Measurements from ENCODE around the gene MAP3K2.
A peak's percentile ranks its signal among the peaks of the same experiment; 100 is the strongest.
"Not testable (repeated sequence)": the region's sequence is repeated elsewhere in the genome, so short reads cannot be mapped to it uniquely, and the experiment has no call there.

Gene MAP3K2

DNA sequence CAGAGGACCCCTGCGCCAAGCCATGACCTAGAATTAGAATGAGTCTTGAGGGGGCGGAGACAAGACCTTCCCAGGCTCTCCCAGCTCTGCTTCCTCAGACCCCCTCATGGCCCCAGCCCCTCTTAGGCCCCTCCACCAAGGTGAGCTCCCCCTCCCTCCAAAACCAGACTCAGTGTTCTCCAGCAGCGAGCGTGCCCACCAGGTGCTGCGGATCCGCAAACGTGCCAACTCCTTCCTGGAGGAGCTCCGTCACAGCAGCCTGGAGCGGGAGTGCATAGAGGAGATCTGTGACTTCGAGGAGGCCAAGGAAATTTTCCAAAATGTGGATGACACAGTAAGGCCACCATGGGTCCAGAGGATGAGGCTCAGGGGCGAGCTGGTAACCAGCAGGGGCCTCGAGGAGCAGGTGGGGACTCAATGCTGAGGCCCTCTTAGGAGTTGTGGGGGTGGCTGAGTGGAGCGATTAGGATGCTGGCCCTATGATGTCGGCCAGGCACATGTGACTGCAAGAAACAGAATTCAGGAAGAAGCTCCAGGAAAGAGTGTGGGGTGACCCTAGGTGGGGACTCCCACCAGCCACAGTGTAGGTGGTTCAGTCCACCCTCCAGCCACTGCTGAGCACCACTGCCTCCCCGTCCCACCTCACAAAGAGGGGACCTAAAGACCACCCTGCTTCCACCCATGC is 33.5 kb upstream of the MAP3K2 start:
- no peak for DNase-seq (ENCODE audit: low read depth)

DNA sequence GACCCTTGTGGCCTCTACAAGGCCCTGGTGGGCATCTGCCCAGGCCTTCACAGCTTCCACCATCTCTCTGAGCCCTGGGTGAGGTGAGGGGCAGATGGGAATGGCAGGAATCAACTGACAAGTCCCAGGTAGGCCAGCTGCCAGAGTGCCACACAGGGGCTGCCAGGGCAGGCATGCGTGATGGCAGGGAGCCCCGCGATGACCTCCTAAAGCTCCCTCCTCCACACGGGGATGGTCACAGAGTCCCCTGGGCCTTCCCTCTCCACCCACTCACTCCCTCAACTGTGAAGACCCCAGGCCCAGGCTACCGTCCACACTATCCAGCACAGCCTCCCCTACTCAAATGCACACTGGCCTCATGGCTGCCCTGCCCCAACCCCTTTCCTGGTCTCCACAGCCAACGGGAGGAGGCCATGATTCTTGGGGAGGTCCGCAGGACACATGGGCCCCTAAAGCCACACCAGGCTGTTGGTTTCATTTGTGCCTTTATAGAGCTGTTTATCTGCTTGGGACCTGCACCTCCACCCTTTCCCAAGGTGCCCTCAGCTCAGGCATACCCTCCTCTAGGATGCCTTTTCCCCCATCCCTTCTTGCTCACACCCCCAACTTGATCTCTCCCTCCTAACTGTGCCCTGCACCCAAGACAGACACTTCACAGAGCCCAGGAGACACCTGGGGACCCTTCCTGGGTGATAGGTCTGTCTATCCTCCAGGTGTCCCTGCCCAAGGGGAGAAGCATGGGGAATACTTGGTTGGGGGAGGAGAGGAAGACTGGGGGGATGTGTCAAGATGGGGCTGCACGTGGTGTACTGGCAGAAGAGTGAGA is 32.5 kb upstream of the MAP3K2 start:
- DNase-seq (ENCODE audit: low read depth) = no peak

DNA sequence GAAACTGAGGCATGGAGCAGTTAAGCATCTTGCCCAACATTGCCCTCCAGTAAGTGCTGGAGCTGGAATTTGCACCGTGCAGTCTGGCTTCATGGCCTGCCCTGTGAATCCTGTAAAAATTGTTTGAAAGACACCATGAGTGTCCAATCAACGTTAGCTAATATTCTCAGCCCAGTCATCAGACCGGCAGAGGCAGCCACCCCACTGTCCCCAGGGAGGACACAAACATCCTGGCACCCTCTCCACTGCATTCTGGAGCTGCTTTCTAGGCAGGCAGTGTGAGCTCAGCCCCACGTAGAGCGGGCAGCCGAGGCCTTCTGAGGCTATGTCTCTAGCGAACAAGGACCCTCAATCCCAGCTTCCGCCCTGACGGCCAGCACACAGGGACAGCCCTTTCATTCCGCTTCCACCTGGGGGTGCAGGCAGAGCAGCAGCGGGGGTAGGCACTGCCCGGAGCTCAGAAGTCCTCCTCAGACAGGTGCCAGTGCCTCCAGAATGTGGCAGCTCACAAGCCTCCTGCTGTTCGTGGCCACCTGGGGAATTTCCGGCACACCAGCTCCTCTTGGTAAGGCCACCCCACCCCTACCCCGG is 31.8 kb upstream of the MAP3K2 start:
- DNase-seq (ENCODE audit: low read depth) = no peak

DNA sequence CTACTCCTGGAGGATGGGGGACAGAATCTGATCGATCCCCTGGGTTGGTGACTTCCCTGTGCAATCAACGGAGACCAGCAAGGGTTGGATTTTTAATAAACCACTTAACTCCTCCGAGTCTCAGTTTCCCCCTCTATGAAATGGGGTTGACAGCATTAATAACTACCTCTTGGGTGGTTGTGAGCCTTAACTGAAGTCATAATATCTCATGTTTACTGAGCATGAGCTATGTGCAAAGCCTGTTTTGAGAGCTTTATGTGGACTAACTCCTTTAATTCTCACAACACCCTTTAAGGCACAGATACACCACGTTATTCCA is 31.3 kb upstream of the MAP3K2 start:
- DNase-seq (ENCODE audit: low read depth) = no peak

DNA sequence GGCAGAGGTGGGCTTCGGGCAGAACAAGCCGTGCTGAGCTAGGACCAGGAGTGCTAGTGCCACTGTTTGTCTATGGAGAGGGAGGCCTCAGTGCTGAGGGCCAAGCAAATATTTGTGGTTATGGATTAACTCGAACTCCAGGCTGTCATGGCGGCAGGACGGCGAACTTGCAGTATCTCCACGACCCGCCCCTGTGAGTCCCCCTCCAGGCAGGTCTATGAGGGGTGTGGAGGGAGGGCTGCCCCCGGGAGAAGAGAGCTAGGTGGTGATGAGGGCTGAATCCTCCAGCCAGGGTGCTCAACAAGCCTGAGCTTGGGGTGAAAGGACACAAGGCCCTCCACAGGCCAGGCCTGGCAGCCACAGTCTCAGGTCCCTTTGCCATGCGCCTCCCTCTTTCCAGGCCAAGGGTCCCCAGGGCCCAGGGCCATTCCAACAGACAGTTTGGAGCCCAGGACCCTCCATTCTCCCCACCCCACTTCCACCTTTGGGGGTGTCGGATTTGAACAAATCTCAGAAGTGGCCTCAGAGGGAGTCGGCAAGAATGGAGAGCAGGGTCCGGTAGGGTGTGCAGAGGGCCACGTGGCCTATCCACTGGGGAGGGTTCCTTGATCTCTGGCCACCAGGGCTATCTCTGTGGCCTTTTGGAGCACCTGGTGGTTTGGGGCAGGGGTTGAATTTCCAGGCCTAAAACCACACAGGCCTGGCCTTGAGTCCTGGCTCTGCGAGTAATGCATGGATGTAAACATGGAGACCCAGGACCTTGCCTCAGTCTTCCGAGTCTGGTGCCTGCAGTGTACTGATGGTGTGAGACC is 30.7 kb upstream of the MAP3K2 start, which contains the start of gene PROC:
TSS of gene PROC (plus strand) at position 128 of the 812 bp plus-strand sequence. CDS start 1,516 bp downstream, outside the sequence.
- no peak for DNase-seq (ENCODE audit: low read depth)

DNA sequence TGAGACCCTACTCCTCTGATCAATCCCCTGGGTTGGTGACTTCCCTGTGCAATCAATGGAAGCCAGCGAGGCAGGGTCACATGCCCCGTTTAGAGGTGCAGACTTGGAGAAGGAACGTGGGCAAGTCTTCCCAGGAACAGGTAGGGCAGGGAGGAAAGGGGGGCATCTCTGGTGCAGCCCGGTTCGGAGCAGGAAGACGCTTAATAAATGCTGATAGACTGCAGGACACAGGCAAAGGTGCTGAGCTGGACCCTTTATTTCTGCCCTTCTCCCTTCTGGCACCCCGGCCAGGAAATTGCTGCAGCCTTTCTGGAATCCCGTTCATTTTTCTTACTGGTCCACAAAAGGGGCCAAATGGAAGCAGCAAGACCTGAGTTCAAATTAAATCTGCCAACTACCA is 29.6 kb upstream of the MAP3K2 start:
- no peak for DNase-seq (ENCODE audit: low read depth)

DNA sequence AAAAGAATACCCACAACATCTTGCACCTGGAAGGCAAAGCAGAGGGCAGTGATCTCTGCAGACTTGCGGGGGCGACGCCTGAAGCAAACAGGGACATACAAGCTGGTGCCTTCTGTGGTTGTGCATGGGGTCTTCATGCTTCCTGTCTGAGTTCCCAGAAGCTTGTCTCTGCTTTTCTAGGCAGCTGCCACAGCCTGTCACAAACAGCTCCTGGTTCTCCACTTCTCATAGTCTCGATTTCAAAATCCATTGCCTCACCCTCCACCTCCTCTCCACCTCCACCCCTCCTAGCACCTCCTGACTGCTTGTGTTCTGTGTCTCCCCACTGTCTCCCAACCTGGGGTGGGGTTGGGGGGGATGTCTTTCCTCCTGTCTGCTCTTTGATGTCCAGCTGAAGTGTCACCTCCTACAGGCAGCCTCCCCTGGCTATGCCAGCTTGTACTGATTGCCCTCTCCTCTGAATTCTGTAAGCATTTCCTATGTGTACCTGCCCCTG is 28.8 kb upstream of the MAP3K2 start:
- DNase-seq (ENCODE audit: low read depth) = no peak

DNA sequence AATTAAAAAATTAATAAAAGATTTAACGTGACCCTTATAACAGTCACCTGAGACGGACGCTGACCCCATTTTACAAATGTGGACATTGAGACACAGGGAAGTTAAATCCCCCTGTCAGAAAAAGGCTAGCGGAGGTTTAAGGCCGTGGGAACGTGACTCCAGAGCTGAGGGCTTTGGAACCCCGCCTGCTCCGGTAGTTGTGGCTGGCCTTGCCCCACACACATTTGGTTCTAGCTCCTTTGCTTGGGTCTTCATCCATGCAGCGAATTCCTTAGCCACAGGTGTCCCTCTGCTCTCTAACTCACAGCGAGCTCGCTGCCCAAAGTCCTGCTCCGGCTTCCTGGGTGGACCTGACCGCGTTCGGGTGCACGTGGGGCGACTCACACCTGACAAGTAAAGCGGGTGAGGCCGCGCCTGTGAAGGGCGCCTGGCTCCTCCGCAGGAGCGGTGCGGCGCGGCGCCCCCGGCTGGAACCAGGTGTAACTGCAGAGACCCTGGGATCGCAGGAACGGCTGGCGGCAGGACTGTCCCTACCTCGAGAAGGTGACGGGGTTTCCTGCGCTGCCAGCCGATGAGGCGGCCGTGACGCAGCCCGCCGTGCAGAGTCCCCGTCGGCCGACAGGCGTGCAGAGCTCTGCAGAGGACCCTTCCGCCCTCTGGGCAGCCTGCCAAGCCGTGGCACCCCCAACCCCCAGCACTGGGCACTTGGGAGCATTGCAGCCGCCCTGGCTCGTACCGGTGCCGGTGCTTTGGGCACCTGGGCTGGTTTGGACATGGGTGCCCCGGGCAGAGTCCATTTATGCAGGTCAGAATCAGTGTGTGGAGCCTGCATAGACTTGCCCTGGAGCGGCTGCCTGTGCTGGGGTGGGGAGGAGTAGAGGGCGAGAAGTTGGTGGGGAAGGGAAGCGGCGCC is 28.1 kb upstream of the MAP3K2 start:
- peak; percentile 65 for DNase-seq (ENCODE audit: low read depth)

DNA sequence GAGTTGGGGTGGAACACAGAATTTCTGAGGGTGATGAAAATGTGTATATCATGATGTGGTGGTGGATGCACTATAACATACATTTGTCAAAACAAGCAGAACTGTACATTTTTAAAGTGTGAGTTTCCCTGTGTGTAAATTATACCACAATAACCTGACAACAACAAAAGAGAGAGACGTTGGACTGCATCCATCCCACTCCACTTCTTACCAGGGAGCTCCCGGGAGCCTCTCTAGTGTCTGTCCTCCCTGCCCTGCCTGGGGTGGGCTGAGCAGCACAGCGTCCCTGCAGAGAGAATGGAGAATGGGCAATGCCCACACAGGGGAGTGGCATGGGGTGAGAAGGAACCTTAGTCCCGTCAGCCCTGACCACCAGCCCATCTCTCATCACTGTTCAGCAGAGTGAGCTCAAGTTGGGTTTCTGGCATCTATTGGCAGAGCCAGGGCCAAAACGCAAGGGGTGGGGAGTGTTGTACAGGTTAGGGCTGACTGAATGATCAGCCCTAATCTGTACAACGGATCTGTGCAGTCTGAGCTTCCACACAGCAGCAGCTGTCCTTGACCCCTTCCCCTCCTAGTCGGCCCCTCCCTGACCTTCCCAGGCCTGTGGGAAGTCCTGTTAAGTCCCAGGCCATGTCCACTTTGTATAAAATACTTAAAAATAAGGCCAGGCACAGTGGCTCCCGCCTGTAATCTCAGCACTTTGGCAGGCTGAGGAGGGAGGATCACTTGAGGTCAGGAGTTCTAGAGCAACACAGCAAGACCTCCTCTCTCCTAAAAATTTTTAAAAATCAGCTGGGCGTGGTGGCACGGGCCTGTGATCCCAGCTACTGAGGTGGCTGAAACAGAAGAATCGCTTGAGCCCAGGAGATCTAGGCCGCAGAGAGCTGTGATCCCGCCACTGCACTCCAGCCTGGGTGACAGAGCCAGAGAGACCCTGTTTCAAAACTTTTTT is 27.1 kb upstream of the MAP3K2 start:
- DNase-seq (ENCODE audit: low read depth) = no peak

DNA sequence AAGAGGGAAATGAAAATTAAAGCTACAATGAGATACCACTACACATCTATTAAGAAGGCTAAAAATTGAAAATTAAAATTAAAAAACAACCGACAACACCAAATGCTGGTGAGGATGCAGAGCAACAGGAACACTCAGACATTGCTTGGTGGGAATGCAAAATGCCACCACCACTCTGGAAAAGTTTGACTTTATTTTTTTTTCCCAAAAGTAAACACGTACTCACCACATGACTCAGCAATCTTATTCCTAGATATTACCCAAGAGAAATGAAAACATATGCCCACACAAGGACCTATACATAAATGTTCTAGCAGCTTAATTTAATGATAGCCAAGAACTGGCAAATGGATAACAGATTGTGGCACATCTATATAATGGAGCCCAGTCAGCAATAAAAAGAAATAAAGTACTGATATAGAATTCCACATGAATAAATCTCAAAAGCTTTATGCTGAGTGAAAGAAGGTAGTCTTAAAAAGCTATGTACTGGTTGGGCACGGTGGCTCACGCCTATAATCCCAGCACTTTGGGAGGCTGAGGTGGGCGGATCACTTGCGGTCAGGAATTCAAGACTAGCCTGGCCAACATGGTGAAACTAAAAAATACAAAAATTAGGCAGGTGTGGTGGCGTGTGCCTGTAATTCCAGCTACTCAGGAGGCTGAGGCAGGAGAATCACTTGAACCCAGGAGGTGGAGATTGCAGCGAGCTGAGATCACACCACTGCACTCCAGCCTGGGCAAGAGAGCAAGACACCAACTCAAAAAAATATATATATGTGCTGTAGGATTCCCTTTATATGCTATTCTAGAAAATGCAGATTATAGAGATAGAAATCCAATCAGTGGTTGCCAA is 26.2 kb upstream of the MAP3K2 start:
- DNase-seq (ENCODE audit: low read depth) = no peak

DNA sequence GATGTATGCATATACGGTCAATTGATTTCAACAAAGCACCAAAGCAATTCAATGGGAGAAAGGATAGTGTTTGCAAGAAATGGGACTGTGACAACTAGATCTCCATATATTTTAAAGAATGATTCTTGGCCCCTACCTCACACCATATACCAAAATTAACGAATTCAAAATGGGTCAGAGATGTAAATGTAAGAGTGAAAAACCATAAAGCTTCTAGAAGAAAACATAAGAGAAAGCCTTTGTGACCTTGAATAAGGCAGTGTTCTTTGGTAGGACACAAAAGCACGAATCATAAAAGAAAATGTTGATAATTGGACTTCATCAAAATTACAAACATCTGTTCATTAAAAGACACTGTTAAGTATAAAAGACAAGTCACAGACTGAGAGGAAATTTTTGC is 25.4 kb upstream of the MAP3K2 start:
- DNase-seq (ENCODE audit: low read depth) = no peak

DNA sequence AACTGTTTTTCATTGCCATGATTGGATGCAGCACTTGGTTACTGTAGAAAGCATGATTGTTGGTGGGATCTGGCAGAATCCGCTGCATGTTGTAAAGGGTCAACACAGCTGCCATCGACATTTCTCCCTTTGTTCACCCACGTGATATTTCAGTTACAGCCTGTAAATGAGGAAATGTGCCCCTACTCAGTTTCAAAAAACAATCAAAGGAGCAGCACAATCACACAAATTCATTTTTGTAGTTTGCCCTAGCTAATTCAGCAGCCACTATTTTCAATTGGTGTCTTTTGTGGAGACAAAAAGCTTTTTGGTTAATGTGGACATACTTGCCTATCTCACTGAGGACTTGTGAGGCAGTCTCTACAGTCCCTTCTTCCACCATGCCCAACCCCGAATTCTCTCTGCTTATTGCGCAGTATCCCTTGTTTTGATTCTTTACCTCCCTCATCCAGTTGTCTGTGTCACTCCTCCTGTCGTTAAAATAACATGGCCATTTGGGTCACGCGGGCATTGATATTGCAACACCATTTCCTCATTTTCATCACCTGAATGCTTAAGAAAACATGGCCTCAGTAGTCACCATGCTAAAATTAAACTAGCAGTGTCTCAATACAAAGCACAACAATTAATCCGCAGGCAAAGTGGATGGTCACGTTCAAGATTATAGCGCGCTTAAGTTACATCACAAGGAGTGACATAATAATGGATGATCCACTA is 24.0 kb upstream of the MAP3K2 start:
- no peak for DNase-seq (ENCODE audit: low read depth)

DNA sequence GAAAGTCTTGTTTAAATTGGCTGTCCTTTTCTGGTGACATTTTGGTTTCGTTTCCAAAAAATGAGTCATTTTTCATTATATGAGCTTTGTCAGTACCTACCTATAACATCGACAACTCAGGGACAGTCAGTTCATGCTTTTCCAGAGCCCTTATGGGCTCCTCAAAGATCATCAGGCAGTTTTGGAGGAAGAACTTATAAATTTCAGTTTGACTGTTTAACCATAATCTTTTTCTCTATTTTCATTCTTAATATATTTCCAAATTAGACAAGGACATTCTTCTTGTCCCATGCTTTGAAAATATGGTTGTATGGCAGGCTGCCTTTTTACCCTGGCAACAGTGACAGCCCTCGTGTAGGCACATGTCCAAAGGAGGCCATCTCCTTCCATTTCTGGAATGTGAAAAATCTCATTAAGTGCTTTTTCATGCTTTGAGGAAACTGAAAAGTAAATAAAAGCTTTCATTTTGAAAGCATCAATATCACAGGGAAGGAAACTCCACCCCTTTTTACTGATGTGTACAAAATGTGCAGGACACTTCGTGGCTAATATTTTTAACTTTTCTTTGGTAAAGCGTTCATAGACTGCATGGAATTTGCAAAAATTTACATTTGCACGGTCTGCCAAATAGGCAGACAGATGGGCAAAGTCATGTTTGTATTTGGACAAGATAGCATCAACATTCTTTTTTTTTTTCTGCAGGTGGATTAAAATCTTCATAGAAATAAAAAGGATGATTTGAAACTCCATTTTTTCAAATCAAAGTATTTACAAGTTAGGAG is 23.3 kb upstream of the MAP3K2 start:
- DNase-seq (ENCODE audit: low read depth) = no peak

DNA sequence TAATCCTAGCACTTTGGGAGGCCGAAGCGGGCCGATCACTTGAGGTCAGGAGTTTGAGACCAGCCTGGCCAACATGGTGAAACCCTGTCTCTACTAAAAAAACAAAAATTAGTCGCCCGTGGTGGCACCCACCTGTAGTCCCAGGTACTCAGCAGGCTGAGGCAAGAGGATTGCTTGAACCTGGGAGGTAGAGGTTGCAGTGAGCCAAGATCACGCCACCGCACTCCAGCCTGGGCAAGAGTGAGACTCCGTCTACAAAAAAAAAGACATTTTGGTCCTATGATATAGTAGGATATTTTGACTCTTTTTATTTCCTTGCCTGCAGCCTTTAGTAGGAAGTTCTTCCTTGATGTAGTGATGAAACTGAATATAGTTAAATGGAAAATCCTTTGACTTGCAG is 21.9 kb upstream of the MAP3K2 start:
- DNase-seq (ENCODE audit: low read depth) = not testable (repeated sequence)

DNA sequence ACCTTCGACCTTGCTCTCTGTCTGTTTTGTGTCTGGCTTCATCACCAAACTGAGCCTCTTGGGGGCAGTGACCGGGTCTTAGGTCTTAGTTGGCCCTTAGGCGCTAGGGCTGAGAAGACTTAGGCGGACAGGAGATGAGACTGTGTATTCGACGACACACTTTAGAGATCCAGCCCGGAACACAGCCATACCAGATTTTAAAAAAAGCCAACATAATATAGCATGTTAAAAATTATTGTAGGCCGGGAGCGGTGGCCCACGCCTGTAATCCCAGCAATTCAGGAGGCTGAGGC is 21.0 kb upstream of the MAP3K2 start:
- no peak for DNase-seq (ENCODE audit: low read depth)

DNA sequence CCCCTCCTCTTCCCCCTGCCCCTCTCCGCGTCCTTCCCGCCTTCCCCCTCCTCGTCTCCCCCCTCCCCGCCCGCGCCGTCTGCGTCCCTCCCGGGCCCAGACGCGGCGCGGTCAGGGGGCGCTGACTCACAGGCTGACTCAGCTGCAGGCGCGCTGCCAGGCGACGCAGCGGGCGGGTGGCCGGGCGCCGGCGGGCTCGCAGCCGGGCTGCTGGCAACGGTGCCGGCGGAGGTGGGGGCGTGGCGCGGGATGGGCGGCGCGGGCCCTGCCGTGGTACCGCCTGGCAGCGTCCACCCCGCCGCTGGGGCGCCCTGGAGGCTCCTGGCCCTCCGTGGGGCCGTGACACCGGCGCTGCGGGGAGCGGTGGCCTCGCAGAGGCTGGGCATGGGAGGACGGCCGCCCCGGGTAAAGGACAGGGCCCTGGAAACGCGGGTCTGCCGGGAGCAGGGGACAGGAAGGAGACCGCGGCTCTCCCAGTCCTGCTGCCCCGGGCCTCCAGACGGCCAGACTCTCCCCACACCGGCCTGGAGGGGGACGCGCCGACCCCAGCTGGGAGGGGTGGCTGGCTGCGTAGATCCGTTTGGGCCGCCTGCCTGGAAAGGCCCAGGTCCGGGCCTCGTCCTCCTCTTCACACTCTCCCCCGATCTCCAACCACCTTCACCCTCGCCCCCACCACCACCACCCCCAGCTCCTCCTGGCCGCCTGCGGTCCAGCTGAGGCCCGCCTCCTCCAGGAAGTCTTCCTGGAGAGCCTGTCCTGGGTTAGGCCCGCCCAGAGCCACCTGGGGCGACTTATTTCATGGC is 20.4 kb upstream of the MAP3K2 start:
- DNase-seq (ENCODE audit: low read depth) = peak; percentile 84

DNA sequence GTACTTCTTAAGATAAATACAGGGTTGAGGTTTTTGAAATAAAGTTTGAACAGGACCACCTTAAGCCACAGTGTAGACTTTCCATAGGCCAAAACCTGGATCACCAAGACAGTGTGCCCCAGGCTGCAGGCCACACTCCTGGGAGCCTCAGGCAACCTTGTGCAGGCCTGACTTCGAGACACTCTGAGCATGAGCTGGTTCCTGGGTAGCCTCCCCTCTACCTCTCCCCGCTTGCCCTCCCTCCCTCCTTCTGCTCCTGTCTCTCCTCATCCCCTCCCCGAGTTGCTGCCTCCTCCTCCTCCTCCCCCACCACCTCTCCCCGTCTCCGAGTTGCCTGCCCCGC is 19.9 kb upstream of the MAP3K2 start:
- no peak for DNase-seq (ENCODE audit: low read depth)

Measured in activated T-cell treated with anti-CD3 and anti-CD28 coated beads for 1 hour (primary cell).